ENCODE results near the gene KIF4B.

- TF ChIP-seq CTCF (IDR thresholded peaks at IDR 0.05) (no peak), POLR2A (IDR thresholded peaks at IDR 0.05) (no peak)
These were observed 13.7 kb upstream of the KIF4B start for GRCh38 chr5:154999865-155000264.

Data from adrenal gland (tissue), 5 donors.